OCI-LY1 (cell line): ENCODE measurements around the gene RMC1.

Experiments used
- H2AFZ ChIP-seq: fragments of 200-600 bp; sonication (generic), shearing (Covaris generic); 2 replicates; pipeline ENCODE4 v1.6.0; 2014; ENCODE audit warnings: antibody characterized with exemption, mild to moderate bottlenecking, low read length
- H3F3A ChIP-seq: fragments of 200-600 bp; sonication (generic), shearing (Covaris generic); 2 replicates; pipeline ENCODE4 v1.6.0; 2014; ENCODE audit warnings: mild to moderate bottlenecking, antibody characterized with exemption, low read length, moderate library complexity; ENCODE audit not compliant: insufficient read depth
- H3K27ac ChIP-seq: fragments of 200-600 bp; sonication (generic); 2 replicates; pipeline ENCODE4 v1.5.1; 2014; ENCODE audit warnings: low read length, mixed run types, mild to moderate bottlenecking, low read depth; ENCODE audit not compliant: poor library complexity, severe bottlenecking
- H3K27me3 ChIP-seq: fragments of 200-600 bp; sonication (generic); 2 replicates; pipeline ENCODE4 v1.6.0; 2014; ENCODE audit warnings: antibody characterized with exemption, mild to moderate bottlenecking, low read length, moderate library complexity; ENCODE audit not compliant: insufficient read depth
- H3K36me3 ChIP-seq: fragments of 200-600 bp; sonication (generic); 2 replicates; pipeline ENCODE4 v1.6.1; 2014; ENCODE audit warnings: mild to moderate bottlenecking, antibody characterized with exemption, low read length, moderate library complexity, mixed read lengths; ENCODE audit not compliant: insufficient read depth
- H3K4me1 ChIP-seq: fragments of 200-600 bp; sonication (generic); 2 replicates; pipeline ENCODE4 v1.5.1; 2014; ENCODE audit warnings: mild to moderate bottlenecking, low read length, moderate library complexity; ENCODE audit not compliant: insufficient read depth, severe bottlenecking
- H3K4me2 ChIP-seq: fragments of 200-600 bp; sonication (generic), shearing (Covaris generic); 2 replicates; pipeline ENCODE4 v1.6.1; 2014; ENCODE audit warnings: low read length
- H3K4me3 ChIP-seq: fragments of 200-600 bp; sonication (generic); 2 replicates; pipeline ENCODE4 v1.5.1; 2014; ENCODE audit warnings: low read length, low read depth, mild to moderate bottlenecking, mixed read lengths; ENCODE audit not compliant: poor library complexity, severe bottlenecking
- H3K79me2 ChIP-seq: fragments of 200-600 bp; shearing (Covaris generic); 2 replicates; pipeline ENCODE4 v1.6.1; 2016; ENCODE audit warnings: mixed run types, low read length, mixed read lengths; ENCODE audit not compliant: insufficient read depth
- H3K9ac ChIP-seq: fragments of 200-600 bp; sonication (generic), shearing (Covaris generic); 2 replicates; pipeline ENCODE4 v1.6.1; 2014; ENCODE audit warnings: mild to moderate bottlenecking, low read length, mixed read lengths
- H3K9me2 ChIP-seq: fragments of 200-600 bp; sonication (generic), shearing (Covaris generic); 2 replicates; pipeline ENCODE4 v1.6.1; 2014; ENCODE audit warnings: low read depth, mild to moderate bottlenecking, low read length, mixed read lengths
- H3K9me3 ChIP-seq: fragments of 200-600 bp; shearing (Covaris generic); 2 replicates; pipeline ENCODE4 v1.6.1; 2014; ENCODE audit warnings: low read length, mixed read lengths
- H4K20me1 ChIP-seq: fragments of 200-600 bp; sonication (generic), shearing (Covaris generic); 2 replicates; pipeline ENCODE4 v1.6.0; 2016; ENCODE audit warnings: mild to moderate bottlenecking, low read length; ENCODE audit not compliant: insufficient read depth
- CTCF ChIP-seq: fragments of 200-600 bp; sonication (generic), shearing (Covaris generic); IDR thresholded peaks from 2 replicates; pipeline ENCODE4 v1.5.1; 2017; ENCODE audit warnings: mild to moderate bottlenecking, antibody characterized with exemption, low read length, moderate library complexity, mixed read lengths
- EZH2 ChIP-seq: fragments of 200-600 bp; sonication (generic), shearing (Covaris generic); IDR thresholded peaks from 2 replicates; pipeline ENCODE4 v1.8.0; 2017; ENCODE audit warnings: borderline replicate concordance, mixed run types, mild to moderate bottlenecking, antibody characterized with exemption, low read length, moderate library complexity, mixed read lengths

Gene RMC1

GRCh38 chr18:23572012-23572411 lies 68.7 kb downstream of the RMC1 start:
- Histone ChIP-seq H3F3A (no peaks in the 10 kb centered on the region), H2AFZ (no peak overlapping the region), H3K4me3 (no peak overlapping the region), H3K9ac (no peak overlapping the region), H4K20me1 (no peaks in the 10 kb centered on the region), H3K79me2 (no peaks in the 10 kb centered on the region), H3K27me3 (no peaks in the 10 kb centered on the region), H3K4me2 (no peak overlapping the region), H3K27ac (no peak overlapping the region), H3K9me3 (no peaks in the 10 kb centered on the region), H3K36me3 (peaks cover 63% of the 10 kb centered on the region), H3K4me1 (peaks cover 16% of the 10 kb centered on the region), H3K9me2 (no peaks in the 10 kb centered on the region)
- TF ChIP-seq EZH2, result no peak
- no peak for TF ChIP-seq CTCF

- H3F3A ChIP-seq, result no peaks in the 10 kb centered on the region
- H3K4me1 ChIP-seq, result peaks cover 16% of the 10 kb centered on the region
- no peaks in the 10 kb centered on the region for H3K9me2 ChIP-seq
- H3K36me3 ChIP-seq, result peaks cover 58% of the 10 kb centered on the region
- H3K9me3 ChIP-seq, result no peaks in the 10 kb centered on the region
- no peaks in the 10 kb centered on the region for H4K20me1 ChIP-seq
- no peaks in the 10 kb centered on the region for H3K79me2 ChIP-seq
- no peak overlapping the region for H3K9ac ChIP-seq
- no peak overlapping the region for H3K27ac ChIP-seq
- H3K4me3 ChIP-seq, result no peak overlapping the region
- H3K4me2 ChIP-seq, result no peak overlapping the region
- no peak for TF ChIP-seq CTCF
- H3K27me3 ChIP-seq, result no peaks in the 10 kb centered on the region
- no peak overlapping the region for H2AFZ ChIP-seq
Measured at GRCh38 chr18:23572570-23572969, 69.3 kb downstream of the RMC1 start.

GRCh38 chr18:23573020-23573419 lies 69.7 kb downstream of the RMC1 start:
- Histone ChIP-seq H4K20me1 (no peaks in the 10 kb centered on the region), H3K4me1 (peaks cover 16% of the 10 kb centered on the region), H3K9me2 (no peaks in the 10 kb centered on the region), H3K27me3 (no peaks in the 10 kb centered on the region), H3K27ac (no peak overlapping the region), H3K9ac (no peak overlapping the region), H3K4me3 (no peak overlapping the region), H3K36me3 (peaks cover 55% of the 10 kb centered on the region), H3F3A (no peaks in the 10 kb centered on the region), H3K4me2 (no peak overlapping the region), H3K79me2 (no peaks in the 10 kb centered on the region), H2AFZ (no peak overlapping the region), H3K9me3 (no peaks in the 10 kb centered on the region)
- no peak for TF ChIP-seq EZH2
- no peak for TF ChIP-seq CTCF
